Fibroblast of villous mesenchyme (primary cell): ENCODE data around the gene SOD3. TPM values are rescaled to one million over a fixed set of nuclear protein-coding genes. Genes with fewer than 3 reads are reported as not detected.

Source experiments
- DNase-seq: peaks from one replicate; pipeline ENCODE4 v3.0.0-alpha.2; 2010; ENCODE audit warnings: low read depth
- H3K4me3 ChIP-seq: 2 replicates; pipeline ENCODE4 v1.5.1; 2011; ENCODE audit warnings: low read depth, mild to moderate bottlenecking, low read length
- CTCF ChIP-seq: IDR thresholded peaks from 2 replicates; pipeline ENCODE4 v1.5.1; 2012; ENCODE audit warnings: low read depth, mild to moderate bottlenecking, low read length; ENCODE audit not compliant: insufficient read depth
- total RNA-seq: library from RNA; depleted of rRNA; stranded (reverse); fragments of >200 nt; gene quantifications from 2 replicates; pipeline ENCODE4 v1.2.3, GENCODE V29; 2012

The SOD3 gene
- total RNA-seq, result 14.2 and 21.9 TPM in 2 replicates

DNA sequence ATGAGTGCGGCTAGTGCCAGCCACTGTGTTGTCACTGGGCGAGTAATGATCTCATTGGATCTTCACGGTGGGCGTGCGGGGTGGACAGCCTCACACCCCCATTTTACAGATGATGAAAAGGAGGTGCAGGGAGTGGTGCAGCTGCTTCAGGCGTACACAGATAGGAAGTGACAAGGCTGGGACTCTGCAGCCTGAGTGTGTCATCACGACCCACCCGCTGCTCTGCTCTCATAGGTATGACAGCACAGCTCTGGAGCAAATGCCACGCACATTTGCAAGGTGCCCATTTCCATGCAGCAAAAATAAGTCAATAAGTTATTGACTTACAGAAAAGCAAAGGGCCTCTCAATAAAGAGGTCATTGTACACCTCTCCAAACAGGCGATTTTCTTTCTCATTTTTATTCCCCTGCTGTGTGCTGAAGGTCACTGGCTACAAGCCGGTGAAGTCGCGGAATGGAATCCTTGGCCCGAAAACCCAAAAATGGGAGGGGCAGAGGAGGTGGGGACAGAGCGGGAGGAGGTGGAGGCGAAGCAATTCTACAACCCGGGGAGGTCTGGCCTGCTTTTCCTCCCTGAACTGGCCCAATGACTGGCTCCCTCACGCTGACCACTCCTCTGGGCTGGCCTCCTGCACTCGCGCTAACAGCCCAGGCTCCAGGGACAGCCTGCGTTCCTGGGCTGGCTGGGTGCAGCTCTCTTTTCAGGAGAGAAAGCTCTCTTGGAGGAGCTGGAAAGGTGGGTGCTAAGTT lies at the start of gene SOD3:
TSS of gene SOD3 (plus strand) at position 658 of the 750 bp plus-strand sequence. CDS start 3,949 bp downstream, outside the sequence.
- DNase-seq, result peak; percentile 86
- peak within 1 kb of the TSS; percentile 42 for H3K4me3 ChIP-seq
- TF ChIP-seq CTCF, result no peak

- DNase-seq, result no peak
- TF ChIP-seq CTCF, result no peak
- no peak overlapping the region for H3K4me3 ChIP-seq
Measured at GRCh38 chr4:24747234-24747975, 48.0 kb upstream of the SOD3 start.

- no peak for TF ChIP-seq CTCF
- DNase-seq, result no peak
- H3K4me3 ChIP-seq, result no peak overlapping the region
Measured at GRCh38 chr4:24748023-24748422, 47.4 kb upstream of the SOD3 start.

DNA sequence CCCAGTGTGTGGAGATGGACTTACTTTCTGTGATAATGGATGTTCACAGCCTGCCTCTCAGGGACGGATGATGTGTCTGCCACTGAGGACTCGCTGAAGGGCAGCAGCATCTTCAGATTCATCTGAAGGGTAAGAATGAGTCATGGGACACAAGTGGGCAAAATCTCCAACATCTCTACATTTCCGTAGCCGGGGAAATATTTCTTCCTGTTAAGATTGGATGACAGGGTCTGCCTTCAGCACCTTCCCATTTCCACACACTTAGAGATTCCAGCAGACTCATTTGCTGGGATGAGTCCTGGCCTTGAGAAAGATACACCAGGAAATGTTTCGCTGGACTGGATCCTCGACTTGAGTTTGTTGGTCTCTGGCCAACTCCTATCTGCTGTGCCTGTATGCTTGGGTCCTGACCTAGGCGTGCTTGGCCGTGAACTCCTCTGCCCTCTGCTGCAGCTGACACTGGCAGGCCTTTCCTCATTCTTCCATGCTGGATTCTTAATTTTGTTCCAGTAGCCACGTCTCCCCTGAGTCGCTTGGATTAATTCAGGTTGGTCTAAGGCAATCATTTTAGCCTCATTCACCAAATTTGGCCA lies 46.5 kb upstream of the SOD3 start:
- no peak for TF ChIP-seq CTCF
- peak; percentile 33 for DNase-seq
- H3K4me3 ChIP-seq, result no peak overlapping the region

- TF ChIP-seq CTCF, result no peak
- no peak for DNase-seq
- no peak overlapping the region for H3K4me3 ChIP-seq
Measured at GRCh38 chr4:24750106-24750505, 45.3 kb upstream of the SOD3 start.

DNA sequence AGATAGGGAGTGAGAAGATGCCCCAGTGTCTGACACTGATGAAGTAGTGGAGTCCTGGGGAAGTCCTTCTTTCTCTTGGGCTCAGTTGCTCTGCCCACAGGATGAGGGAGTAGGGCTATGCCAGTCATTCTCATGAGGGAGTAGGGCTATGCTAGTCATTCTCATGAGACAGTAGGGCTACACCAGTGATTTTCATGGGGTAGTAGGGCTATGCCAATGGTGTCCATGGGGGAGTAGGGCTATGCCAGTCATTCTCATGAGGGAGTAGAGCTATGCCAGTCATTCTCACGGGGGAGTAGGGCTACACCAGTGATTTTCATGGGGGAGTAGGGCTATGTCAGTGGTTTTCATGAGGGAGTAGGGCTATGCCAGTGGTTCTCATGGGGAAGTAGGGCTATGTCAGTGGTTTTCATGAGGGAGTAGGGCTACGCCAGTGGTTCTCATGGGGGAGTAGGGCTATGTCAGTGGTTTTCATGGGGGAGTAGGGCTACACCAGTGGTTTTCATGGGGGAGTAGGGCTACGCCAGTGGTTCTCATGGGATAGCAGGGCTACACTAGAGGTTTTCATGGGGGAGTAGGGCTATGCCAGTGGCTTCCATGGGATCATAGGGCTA lies 43.3 kb upstream of the SOD3 start:
- DNase-seq, result no peak
- no peak for TF ChIP-seq CTCF
- H3K4me3 ChIP-seq, result no peak overlapping the region
